Gastrocnemius medialis (tissue), 4 donors: Measurements from ENCODE around the gene GNB3.
"Not testable (repeated sequence)": the region's sequence is repeated elsewhere in the genome, so short reads cannot be mapped to it uniquely, and the experiment has no call there.

Experiments
- CTCF ChIP-seq, 5 experiments: fragments of 450-650 bp in 3 of 5; fragments of 200-600 bp in 2 of 5; sonication (generic) in 2 of 5; IDR thresholded peaks in 4 of 5; conservative IDR thresholded peaks in 1 of 5; 1 replicate in 4 of 5; 2 replicates in 1 of 5; pipeline ENCODE4 v1.5.1; 2016 to 2019; ENCODE audit warnings: antibody characterized with exemption in 5 of 5, mild to moderate bottlenecking in 3 of 5, moderate library complexity in 3 of 5
- POLR2A ChIP-seq, 2 donors: fragments of 450-650 bp; IDR thresholded peaks; one replicate each; pipeline ENCODE4 v1.6.1; 2017; ENCODE audit warnings: antibody characterized with exemption in 2 of 2, mild to moderate bottlenecking in 2 of 2, moderate library complexity in 2 of 2

GRCh38 chr12:6892683-6893082 lies 52.0 kb downstream of the GNB3 start:
- not testable (repeated sequence) for TF ChIP-seq POLR2A (IDR thresholded peaks at IDR 0.05); CTCF (IDR thresholded peaks at IDR 0.05 in 4 of 5, conservative IDR thresholded peaks at IDR 0.05 in 1 of 5)
